ENCODE data around the gene SYNPO2.

Gene SYNPO2

GRCh38 chr4:118935819-118936218 is 47.2 kb downstream of the SYNPO2 start:
- DNase-seq, result peak; percentile 2

DNA sequence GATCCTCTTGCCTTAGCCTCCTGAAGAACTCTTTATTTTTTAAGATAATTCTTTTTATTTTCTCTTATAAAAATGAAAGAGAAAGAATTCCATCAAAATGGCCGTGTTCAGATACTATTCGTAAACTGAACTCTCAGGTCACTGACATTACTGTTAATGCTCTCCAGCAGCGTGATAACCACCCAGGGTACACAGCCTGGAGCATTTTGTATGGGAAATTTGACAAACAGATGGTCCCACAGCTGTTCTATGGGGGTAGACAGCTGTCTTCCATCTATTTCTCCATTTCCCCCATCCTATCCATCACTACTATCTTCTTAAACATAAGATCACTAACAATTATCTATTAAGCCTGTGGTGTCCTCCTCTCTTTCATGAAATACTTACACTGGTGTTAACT is 47.8 kb downstream of the SYNPO2 start:
- DNase-seq, result no peak

GRCh38 chr4:118939169-118939783 is 50.6 kb downstream of the SYNPO2 start:
- DNase-seq, result no peak

- no peak for DNase-seq
Measured at GRCh38 chr4:118941149-118941548, 52.5 kb downstream of the SYNPO2 start.

GRCh38 chr4:118941799-118942198 is 53.1 kb downstream of the SYNPO2 start:
- DNase-seq, result no peak

GRCh38 chr4:118942465-118942864 is 53.8 kb downstream of the SYNPO2 start:
- peak; percentile 10 to 27 for DNase-seq

- no peak for DNase-seq
Measured at GRCh38 chr4:118947095-118947494, 58.4 kb downstream of the SYNPO2 start.

- DNase-seq, result no peak
Measured at GRCh38 chr4:118948545-118949144, 60.0 kb downstream of the SYNPO2 start.

GRCh38 chr4:118950224-118950623 is 61.6 kb downstream of the SYNPO2 start:
- no peak for DNase-seq

DNA sequence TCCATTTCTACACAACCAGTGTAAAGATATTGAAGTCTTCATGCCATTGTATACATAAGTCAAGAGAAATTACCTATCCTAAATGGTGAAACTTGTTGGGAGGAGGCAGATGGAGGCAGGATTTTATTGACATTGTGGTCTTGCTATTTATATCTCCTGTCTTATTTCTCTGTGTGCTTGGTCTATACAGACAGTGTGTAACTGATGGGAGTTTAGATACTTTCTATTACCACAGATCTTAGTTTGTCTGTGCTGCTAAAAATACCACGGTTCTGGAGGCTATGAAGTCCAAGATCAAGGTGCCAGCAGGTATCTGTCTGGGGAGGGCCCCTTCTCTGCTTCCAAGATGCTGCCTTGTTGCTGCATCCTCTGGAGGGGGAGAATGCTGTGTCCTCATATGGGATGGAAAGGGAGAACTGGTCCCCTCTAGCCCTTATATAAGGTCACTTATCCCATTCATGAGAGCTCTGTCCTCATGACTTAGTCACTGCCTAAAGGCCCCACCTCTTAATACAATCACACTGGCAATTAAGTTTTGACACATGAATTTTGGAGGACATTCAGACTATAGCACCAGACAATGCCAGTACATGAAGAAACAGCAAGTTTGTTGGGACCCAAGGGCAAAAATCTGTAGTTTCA is 62.4 kb downstream of the SYNPO2 start:
- DNase-seq, result no peak

GRCh38 chr4:118953276-118953675 is 64.6 kb downstream of the SYNPO2 start:
- DNase-seq, result no peak

DNA sequence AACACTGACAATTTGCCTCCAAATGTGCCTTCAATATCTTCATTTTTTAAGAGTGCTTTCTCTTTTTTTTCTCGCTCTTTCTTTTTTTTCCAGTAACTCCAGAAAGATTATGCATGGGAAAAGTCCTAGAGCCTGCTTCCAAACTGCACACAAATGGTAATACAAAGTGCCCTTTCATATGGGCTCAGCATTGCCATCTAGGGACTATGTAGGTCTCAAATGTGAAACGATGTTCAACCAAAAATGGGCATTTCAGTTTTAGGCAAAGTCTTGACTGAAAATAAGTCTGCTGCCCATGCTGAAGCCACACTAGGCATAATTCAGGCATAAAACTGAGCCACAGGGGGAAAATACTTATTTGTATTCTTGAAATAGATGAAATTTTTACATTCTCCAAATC is 65.6 kb downstream of the SYNPO2 start:
- DNase-seq, result no peak

DNA sequence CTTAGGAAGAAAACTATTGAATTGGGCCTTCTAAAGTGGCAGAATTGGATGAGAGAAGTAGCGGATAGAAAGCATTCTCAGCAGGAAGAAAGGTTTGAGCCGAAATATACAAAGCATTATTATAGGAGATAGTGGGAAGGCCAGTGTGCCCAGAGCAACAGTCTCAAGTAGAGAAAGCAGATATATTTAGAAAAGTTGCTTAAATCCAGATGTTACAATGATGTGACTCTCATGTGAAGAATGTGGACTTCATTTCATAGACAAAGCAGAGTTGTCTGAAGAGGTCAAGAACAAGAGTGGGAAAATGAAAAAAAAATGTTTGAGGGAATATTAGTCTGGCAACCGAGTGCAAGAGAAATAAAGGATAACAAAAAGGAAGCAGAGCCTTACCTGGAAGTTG is 66.9 kb downstream of the SYNPO2 start:
- no peak for DNase-seq

DNA sequence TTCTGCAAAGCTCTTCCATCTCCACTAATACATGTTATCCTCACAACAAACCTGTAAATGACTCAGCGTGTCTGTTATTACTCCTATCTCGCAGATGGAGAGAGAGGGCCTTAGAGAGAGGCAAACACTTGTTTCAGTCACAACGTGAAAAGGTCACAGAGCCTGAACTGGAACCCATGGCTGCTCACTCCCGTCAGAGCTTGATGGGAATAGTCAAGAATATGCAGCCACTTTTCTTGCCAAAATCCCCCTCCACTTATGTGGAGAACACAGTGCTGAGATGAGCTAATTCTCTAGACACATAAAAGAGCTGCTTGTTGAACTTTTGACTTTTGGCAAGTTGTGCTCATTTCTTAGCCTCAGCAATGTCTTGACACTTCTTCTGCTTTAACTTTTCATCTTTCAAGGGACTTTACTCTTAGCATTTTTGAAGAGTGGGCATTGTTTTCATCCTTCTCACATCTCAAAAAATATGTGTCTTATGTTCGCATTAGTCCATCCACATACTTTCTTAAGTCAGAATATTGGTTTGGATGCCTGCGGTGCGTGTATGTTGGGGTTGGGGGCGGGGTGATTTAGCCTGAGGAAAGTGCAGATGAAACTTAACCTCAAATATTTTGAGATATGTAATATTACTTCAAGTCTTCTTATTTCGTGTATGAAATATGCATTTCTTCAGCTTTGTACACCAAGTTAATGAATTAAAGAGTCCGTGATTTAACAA is 69.2 kb downstream of the SYNPO2 start:
- DNase-seq, result no peak

GRCh38 chr4:118962540-118962939 is 73.9 kb downstream of the SYNPO2 start:
- DNase-seq, result no peak

DNA sequence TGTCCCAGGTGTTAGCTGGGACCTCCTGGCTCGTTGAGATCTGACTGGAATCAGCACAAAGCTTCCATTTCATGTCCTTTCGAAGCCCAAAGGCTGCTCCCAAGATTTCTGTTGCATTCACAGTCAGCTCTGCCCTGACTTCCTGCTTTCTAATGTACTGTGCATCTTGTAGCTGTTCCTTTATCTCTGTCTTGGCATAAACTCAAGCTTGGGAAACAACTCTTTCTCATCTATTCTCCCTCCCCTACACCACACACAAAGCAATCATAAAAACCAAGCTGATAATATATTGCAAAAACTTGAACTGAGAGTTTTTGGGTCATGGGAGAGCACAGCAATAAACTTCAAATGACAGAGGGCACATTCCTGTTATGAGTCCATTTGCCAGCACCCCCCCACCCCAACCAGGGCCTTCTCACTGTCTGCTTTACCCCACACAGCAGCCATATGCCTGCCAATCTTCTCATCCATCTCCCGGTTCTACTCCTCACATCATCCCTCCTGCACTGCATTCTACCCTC is 76.3 kb downstream of the SYNPO2 start:
- no peak for DNase-seq

DNA sequence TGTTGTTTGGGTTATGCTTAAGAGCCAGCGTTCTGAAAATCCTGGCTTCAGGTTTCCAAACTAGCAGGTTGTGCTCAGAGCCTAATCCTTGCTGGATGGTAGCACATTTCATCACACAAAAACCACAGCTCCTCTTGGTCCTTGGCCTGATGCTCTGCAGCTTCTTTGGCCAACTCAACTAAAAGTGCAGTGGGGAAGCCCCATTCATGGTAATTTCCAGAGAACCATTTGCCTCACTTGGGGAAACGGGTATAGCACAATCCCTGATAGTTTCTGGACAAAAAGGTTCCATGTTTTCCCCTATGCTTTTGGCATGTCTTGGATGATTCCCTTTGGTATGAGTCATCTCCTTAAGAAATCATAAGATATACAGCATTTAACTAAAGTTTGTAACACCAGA is 78.7 kb downstream of the SYNPO2 start:
- peak in 1 of 2 donors; percentile 40 for DNase-seq

DNA sequence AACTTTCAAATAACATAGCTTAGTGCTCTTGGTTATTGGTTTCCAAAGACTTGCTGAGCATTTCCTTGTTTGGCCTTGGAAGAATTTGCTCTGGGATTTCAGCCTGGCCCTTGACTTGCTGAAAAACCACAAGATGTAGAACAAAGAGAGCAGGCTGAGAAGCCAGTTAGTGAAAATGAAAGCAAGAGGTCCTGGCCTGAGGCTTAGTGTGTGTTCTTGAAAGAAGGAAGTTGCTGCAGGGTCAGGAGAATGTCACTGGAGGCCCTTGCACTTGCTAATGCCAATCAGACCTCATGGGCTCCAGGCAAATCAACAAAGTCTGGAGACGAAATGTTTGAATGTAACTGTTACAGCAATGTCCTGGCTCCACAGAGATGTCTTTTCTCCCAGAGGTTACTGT is 79.4 kb downstream of the SYNPO2 start:
- DNase-seq, result peak; percentile 75 to 76

- DNase-seq, result no peak
Measured at GRCh38 chr4:118968813-118969212, 80.2 kb downstream of the SYNPO2 start.

DNA sequence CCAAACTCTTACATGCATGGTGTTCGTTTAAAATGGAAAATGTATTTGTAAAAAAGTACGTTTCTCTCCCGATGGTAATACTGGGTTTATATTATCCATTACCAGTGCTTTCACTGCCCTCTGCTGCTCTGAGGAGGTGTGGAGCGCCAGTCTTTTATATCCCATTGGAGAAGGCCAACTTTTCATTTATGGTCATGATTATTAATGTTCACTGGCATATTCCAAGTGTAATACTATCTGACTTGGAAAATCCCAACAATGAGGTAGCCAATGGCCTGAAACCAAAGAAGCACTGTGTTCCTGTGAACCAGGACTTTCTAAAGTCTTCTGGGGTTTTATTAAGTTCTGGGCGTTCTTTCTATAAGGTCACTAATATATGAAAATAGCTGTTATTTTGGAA is 80.7 kb downstream of the SYNPO2 start:
- DNase-seq, result peak; percentile 18 to 38

DNA sequence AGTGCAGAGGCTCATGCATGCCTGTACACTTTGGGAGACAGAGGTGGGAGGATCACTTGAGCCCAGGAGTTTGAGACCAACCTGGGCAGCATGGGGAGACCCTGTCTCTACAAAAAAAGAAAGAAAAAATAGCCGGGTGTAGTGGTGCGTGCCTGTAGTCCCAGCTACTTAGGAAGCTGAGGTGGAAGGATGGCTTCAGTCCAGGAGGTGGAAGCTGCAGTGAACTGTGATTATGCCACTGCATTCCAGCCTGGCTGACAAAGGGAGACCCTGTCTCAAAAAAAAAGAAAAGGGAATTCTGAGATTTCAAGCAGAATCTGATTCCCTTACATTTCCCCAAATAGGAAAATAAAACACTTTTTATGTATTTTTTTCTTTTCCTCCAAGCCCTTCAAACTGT is 83.5 kb downstream of the SYNPO2 start:
- no peak for DNase-seq

DNA sequence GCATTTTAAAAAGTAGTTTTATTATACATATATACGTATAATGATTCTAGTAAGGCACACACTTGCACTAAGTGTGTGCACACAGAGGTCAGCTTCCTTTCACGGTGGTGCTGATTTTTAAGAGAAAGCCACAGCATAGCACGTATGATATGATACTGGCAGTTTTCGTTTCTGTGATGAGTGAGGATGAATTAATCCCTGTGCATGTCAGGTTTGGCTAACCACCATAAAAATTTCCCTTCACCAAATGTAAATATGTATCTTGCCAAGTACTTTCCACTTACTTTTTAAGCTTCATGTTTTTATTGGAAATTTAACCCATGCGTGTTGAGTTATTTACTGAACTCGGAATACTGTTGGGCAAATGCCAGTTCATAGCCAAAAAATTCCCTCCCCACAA is 84.6 kb downstream of the SYNPO2 start:
- DNase-seq, result no peak

- peak in 1 of 2 donors; percentile 27 for DNase-seq
Measured at GRCh38 chr4:118974758-118975157, 86.1 kb downstream of the SYNPO2 start.

Data from inflammatory macrophage treated with lipopolysaccharide for 1 hour (primary cell).